Measurements from ENCODE around the gene AP2A2. TPM values are rescaled to one million over a fixed set of nuclear protein-coding genes. Genes with fewer than 3 reads are reported as not detected.

The AP2A2 gene
- total RNA-seq, 1 experiment from 2014 or later = 55.5 TPM

- CTCF ChIA-PET = no interaction called here
- Histone ChIP-seq H2AFZ (ENCODE audit: low read depth, low read length, poor library complexity, severe bottlenecking) (no peak overlapping the region), H3K4me3 (replicated peaks in 1 of 2; ENCODE audit: low read depth in 1 of 2, low read length in 2 of 2) (no peak overlapping the region), H3K4me2 (ENCODE audit: low read length) (no peak overlapping the region), H3K9ac (ENCODE audit: low read length) (no peak overlapping the region), H4K20me1 (ENCODE audit: insufficient read depth) (no peaks in the 10 kb centered on the region), H3K79me2 (ENCODE audit: insufficient read depth, low read length) (no peaks in the 10 kb centered on the region), H3K27ac (ENCODE audit: low read depth, low read length) (no peak overlapping the region), H3K4me1 (ENCODE audit: control insufficient read depth in 1 of 2, insufficient read depth in 2 of 2, low read length in 2 of 2) (no peaks in the 10 kb centered on the region), H3K9me3 (ENCODE audit: control insufficient read depth in 1 of 2, insufficient read depth in 1 of 2, low read depth in 1 of 2, low read length in 2 of 2) (no peaks in the 10 kb centered on the region), H3K36me3 (ENCODE audit: control insufficient read depth in 1 of 2, insufficient read depth in 2 of 2, low read length in 2 of 2) (peaks cover 26 to 33% of the 10 kb centered on the region in 2 experiments), H3K9me2 (ENCODE audit: insufficient read depth) (no peaks in the 10 kb centered on the region), H3K27me3 (ENCODE audit: insufficient read depth, low read length) (no peaks in the 10 kb centered on the region)
- RAD21 ChIA-PET (ENCODE audit: low non-redundant PET in 1 of 2, low total read pairs in 2 of 2, uncharacterized antibody in 2 of 2, unreplicated experiment in 2 of 2) = no interaction called here
- DNase-seq (ENCODE audit: low read depth, low spot score) (no peak), ATAC-seq (no peak)
- POLR2A ChIA-PET = no interaction called here
- no TSS peak for BruUV-seq (replicated peaks)
- intact Hi-C loops (cut with micrococcal nuclease) = no loop called here
- TF ChIP-seq SP1 (IDR thresholded peaks at IDR 0.05; ENCODE audit: low read depth) (no peak), CTCF (IDR thresholded peaks at IDR 0.05 in 2 of 3, conservative IDR thresholded peaks at IDR 0.05 in 1 of 3; ENCODE audit: borderline replicate concordance in 1 of 3, insufficient read depth in 1 of 3, low read depth in 2 of 3, low read length in 2 of 3) (no peak)
These were observed 59.7 kb downstream of the AP2A2 start for GRCh38 chr11:985406-985805.

GRCh38 chr11:985848-986247 lies 60.2 kb downstream of the AP2A2 start:
- Histone ChIP-seq H3K9ac (ENCODE audit: low read length) (no peak overlapping the region), H3K4me2 (ENCODE audit: low read length) (no peak overlapping the region), H3K27ac (ENCODE audit: low read depth, low read length) (no peak overlapping the region), H3K4me3 (replicated peaks in 1 of 2; ENCODE audit: low read depth in 1 of 2, low read length in 2 of 2) (no peak overlapping the region), H2AFZ (ENCODE audit: low read depth, low read length, poor library complexity, severe bottlenecking) (no peak overlapping the region), H3K36me3 (ENCODE audit: control insufficient read depth in 1 of 2, insufficient read depth in 2 of 2, low read length in 2 of 2) (peaks cover 26 to 32% of the 10 kb centered on the region in 2 experiments), H3K79me2 (ENCODE audit: insufficient read depth, low read length) (no peaks in the 10 kb centered on the region; the same call in 1 of the 2 replicates), H3K9me3 (ENCODE audit: control insufficient read depth in 1 of 2, insufficient read depth in 1 of 2, low read depth in 1 of 2, low read length in 2 of 2) (no peaks in the 10 kb centered on the region), H3K4me1 (ENCODE audit: control insufficient read depth in 1 of 2, insufficient read depth in 2 of 2, low read length in 2 of 2) (no peaks in the 10 kb centered on the region), H4K20me1 (ENCODE audit: insufficient read depth) (no peaks in the 10 kb centered on the region), H3K9me2 (ENCODE audit: insufficient read depth) (no peaks in the 10 kb centered on the region), H3K27me3 (ENCODE audit: insufficient read depth, low read length) (no peaks in the 10 kb centered on the region)
- DNase-seq (ENCODE audit: low read depth, low spot score) (no peak), ATAC-seq (no peak)
- ChIA-PET RAD21 (ENCODE audit: low non-redundant PET in 1 of 2, low total read pairs in 2 of 2, uncharacterized antibody in 2 of 2, unreplicated experiment in 2 of 2) (no interaction called here), CTCF (no interaction called here), POLR2A (no interaction called here)
- TF ChIP-seq YY1 (IDR thresholded peaks at IDR 0.05; ENCODE audit: extremely low read depth, insufficient replicate concordance, low read depth, low read length) (no peak), ATF3 (IDR thresholded peaks at IDR 0.05) (no peak), RAD21 (IDR thresholded peaks at IDR 0.05; ENCODE audit: low read depth) (no peak), SIN3A (IDR thresholded peaks at IDR 0.05; ENCODE audit: low read depth) (no peak), EZH2phosphoT487 (IDR thresholded peaks at IDR 0.05; ENCODE audit: borderline replicate concordance) (no peak), EGR1 (IDR thresholded peaks at IDR 0.05; ENCODE audit: low read depth) (no peak), CBX3 (IDR thresholded peaks at IDR 0.05; ENCODE audit: low read depth) (no peak), EZH2 (IDR thresholded peaks at IDR 0.05) (no peak), CTCF (IDR thresholded peaks at IDR 0.05 in 2 of 3, conservative IDR thresholded peaks at IDR 0.05 in 1 of 3; ENCODE audit: borderline replicate concordance in 1 of 3, insufficient read depth in 1 of 3, low read depth in 2 of 3, low read length in 2 of 3) (no peak)
- TF ChIP-seq, protein P1, sequence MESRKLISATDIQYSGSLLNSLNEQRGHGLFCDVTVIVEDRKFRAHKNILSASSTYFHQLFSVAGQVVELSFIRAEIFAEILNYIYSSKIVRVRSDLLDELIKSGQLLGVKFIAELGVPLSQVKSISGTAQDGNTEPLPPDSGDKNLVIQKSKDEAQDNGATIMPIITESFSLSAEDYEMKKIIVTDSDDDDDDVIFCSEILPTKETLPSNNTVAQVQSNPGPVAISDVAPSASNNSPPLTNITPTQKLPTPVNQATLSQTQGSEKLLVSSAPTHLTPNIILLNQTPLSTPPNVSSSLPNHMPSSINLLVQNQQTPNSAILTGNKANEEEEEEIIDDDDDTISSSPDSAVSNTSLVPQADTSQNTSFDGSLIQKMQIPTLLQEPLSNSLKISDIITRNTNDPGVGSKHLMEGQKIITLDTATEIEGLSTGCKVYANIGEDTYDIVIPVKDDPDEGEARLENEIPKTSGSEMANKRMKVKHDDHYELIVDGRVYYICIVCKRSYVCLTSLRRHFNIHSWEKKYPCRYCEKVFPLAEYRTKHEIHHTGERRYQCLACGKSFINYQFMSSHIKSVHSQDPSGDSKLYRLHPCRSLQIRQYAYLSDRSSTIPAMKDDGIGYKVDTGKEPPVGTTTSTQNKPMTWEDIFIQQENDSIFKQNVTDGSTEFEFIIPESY (IDR thresholded peaks at IDR 0.05; ENCODE audit: extremely low read depth, insufficient replicate concordance, low read length) = no peak
- intact Hi-C loops (cut with micrococcal nuclease) = no loop called here
- BruUV-seq (replicated peaks) = no TSS peak
